ENCODE results near the gene MRE11.

Gene MRE11

DNA sequence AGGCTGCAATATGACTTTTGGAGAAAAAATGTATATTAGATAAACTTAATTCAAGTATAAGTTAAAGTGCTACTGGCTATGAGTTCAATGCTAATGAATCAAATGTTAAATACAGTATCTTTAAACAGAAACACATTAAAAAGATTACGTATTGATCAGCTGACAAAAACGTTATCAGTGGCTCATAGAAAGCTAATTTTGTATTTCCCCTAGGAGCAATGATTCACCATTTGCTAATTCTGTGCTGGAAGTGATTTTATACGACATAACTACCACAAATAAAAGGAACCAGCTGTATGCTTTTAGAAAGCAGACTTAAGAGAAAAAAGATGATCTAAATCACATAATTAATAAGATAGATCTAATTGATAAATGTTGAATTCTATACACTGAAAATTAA, 43.6 kb downstream of the MRE11 start:
- DNase-seq (ENCODE audit: low spot score): no peak
- TF ChIP-seq, protein P1, sequence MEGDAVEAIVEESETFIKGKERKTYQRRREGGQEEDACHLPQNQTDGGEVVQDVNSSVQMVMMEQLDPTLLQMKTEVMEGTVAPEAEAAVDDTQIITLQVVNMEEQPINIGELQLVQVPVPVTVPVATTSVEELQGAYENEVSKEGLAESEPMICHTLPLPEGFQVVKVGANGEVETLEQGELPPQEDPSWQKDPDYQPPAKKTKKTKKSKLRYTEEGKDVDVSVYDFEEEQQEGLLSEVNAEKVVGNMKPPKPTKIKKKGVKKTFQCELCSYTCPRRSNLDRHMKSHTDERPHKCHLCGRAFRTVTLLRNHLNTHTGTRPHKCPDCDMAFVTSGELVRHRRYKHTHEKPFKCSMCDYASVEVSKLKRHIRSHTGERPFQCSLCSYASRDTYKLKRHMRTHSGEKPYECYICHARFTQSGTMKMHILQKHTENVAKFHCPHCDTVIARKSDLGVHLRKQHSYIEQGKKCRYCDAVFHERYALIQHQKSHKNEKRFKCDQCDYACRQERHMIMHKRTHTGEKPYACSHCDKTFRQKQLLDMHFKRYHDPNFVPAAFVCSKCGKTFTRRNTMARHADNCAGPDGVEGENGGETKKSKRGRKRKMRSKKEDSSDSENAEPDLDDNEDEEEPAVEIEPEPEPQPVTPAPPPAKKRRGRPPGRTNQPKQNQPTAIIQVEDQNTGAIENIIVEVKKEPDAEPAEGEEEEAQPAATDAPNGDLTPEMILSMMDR (IDR thresholded peaks at IDR 0.05; ENCODE audit: extremely low read depth, missing control alignments): no peak

DNA sequence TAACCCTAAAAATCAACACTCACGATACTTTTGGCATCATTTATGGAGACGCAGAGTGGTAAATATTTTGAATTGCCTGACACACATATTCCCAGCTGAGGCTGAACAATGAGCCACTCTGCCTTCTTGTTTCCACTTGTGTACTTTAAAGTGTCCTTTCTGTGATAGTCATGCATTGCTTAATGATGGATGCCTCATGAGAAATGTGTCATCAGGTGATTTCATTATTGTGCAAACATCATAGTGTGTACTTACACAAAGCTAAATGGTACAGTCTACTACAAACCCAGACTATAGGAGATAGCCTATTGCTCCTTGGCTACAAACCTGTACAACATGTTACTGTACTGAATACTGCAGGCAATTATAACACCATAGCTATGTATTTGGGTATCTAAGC, 44.2 kb downstream of the MRE11 start:
- DNase-seq (ENCODE audit: low spot score): no peak
- TF ChIP-seq, protein P1 (IDR thresholded peaks at IDR 0.05; ENCODE audit: extremely low read depth, missing control alignments): no peak

GRCh38 chr11:94449029-94449428, 44.6 kb downstream of the MRE11 start:
- TF ChIP-seq, protein P1 (IDR thresholded peaks at IDR 0.05; ENCODE audit: extremely low read depth, missing control alignments): no peak

GRCh38 chr11:94447149-94447548, 46.5 kb downstream of the MRE11 start:
- TF ChIP-seq, protein P1 (IDR thresholded peaks at IDR 0.05; ENCODE audit: extremely low read depth, missing control alignments): no peak
- no peak for DNase-seq (ENCODE audit: low spot score)

More at GRCh38 chr11:94449029-94449428, 44.6 kb downstream of the MRE11 start:
- no peak for DNase-seq (ENCODE audit: low spot score)

DNA sequence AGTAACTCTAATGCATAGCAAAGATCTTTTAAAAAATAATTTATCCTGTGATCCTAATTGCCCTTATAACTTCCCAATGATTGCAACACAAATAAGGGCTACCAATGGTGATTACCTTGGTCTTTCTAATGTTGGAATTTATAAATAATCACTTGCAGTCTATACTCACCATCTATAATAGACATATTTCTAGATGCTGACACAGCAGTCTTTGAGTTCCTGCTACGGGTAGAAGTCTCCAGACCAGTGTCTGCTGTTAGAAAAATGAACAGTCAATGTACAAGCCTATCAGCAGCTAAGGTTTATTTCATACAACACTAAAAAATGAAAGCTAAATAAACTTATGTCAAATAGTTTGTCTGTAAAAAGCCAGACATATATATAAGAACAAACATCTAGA, 48.0 kb downstream of the MRE11 start:
- DNase-seq (ENCODE audit: low spot score): no peak
- TF ChIP-seq, protein P1 (IDR thresholded peaks at IDR 0.05; ENCODE audit: extremely low read depth, missing control alignments): no peak

GRCh38 chr11:94433049-94433448, 60.6 kb downstream of the MRE11 start:
- DNase-seq (ENCODE audit: low spot score): no peak
- TF ChIP-seq, protein P1 (IDR thresholded peaks at IDR 0.05; ENCODE audit: extremely low read depth, missing control alignments): no peak

DNA sequence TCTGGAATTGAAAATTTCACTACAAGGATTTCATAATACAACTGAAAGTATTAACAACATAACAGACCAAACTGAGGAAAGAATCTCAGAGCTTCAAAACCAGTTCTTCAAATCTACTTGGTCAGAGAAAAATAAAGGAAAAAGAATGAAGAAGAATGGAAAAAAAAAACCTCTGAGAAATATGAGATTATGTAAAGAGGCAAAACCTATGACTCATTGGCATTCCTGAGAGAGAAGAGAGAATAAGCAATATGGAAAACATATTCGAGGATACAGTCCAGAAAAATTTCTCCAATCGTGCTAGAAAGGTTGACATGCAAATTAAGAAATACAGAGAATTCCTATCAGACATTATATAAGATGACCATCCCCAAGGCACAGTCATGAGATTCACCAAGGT, 69.0 kb downstream of the MRE11 start:
- TF ChIP-seq, protein P1 (IDR thresholded peaks at IDR 0.05; ENCODE audit: extremely low read depth, missing control alignments): no peak
- no peak for DNase-seq (ENCODE audit: low spot score)
